Mucosa of descending colon (tissue), 3 donors: ENCODE data around the gene AMOTL2. TPM values are rescaled to one million over a fixed set of nuclear protein-coding genes. Genes with fewer than 3 reads are reported as not detected.

Source experiments
- ATAC-seq: fragments of 200-7000 bp; cut with Tn5 transposase; one replicate; pipeline ENCODE4 v1.9.1; 2020; ENCODE audit warnings: mild to moderate bottlenecking, moderate library complexity
- DNase-seq, 3 donors: peaks; one replicate each; pipeline ENCODE4 v3.0.0-alpha.2; 2020
- H3K36me3 ChIP-seq: fragments of 200-600 bp; one replicate; pipeline ENCODE4 v1.8.0; 2021; ENCODE audit warnings: low read depth, mild to moderate bottlenecking
- H3K4me1 ChIP-seq: fragments of 200-600 bp; one replicate; pipeline ENCODE4 v1.8.0; 2021; ENCODE audit warnings: low read depth, mild to moderate bottlenecking
- H3K4me3 ChIP-seq: fragments of 200-600 bp; one replicate; pipeline ENCODE4 v1.8.0; 2021; ENCODE audit warnings: mild to moderate bottlenecking
- H3K9me3 ChIP-seq: fragments of 200-600 bp; one replicate; pipeline ENCODE4 v1.8.0; 2021; ENCODE audit warnings: mild to moderate bottlenecking
- CTCF ChIP-seq: fragments of 200-600 bp; IDR thresholded peaks from one replicate; pipeline ENCODE4 v1.8.0; 2022; ENCODE audit warnings: antibody characterized with exemption, mild to moderate bottlenecking
- intact Hi-C, 2 donors: fragments of 100-400 bp; cut with DNase I in 1 of 2; cut with micrococcal nuclease in 1 of 2; formaldehyde crosslinking; loops; one replicate each; pipeline versions ENCODE4 v1.11.0 to v1.11.1; 2022; cut with DNase I, micrococcal nuclease
- total RNA-seq, 3 donors: library from RNA; stranded (reverse); fragmentation: NEBNext Ultra II Directional in 2 of 3; extraction: Animal tissue kit (Norgen Biotek cat#: 25700) in 2 of 3; gene quantifications; one replicate each; pipeline versions ENCODE4 v1.2.1 to v1.2.4, GENCODE V29; 2021 to 2023
- donor health status: DM: no; HTN: no; CAD: no; lungs with moderate emphysema.
- donor health status: DM: no; HTN: no; CAD: no.
- donor health status: DM: no; HTN: yes; CAD: no.

AMOTL2 gene
- total RNA-seq, 3 donors from 2014 or later, result 17.9 to 35.1 (median 21.2) TPM

- DNase-seq (no peak), ATAC-seq (no peak)
- peaks cover 6% of the 10 kb centered on the region for H3K4me1 ChIP-seq
- H3K9me3 ChIP-seq, result no peaks in the 10 kb centered on the region
- H3K4me3 ChIP-seq, result no peak overlapping the region
- intact Hi-C loops, result no loop called here
- no peak for TF ChIP-seq CTCF
- no peaks in the 10 kb centered on the region for H3K36me3 ChIP-seq
Observed at GRCh38 chr3:134338516-134339261, 35.6 kb downstream of the AMOTL2 start.

- H3K36me3 ChIP-seq, result no peaks in the 10 kb centered on the region
- intact Hi-C loops, result no loop called here
- H3K4me1 ChIP-seq, result peaks cover 6% of the 10 kb centered on the region
- no peak overlapping the region for H3K4me3 ChIP-seq
- ATAC-seq, result no peak
- TF ChIP-seq CTCF, result no peak
- DNase-seq, result no peak
- no peaks in the 10 kb centered on the region for H3K9me3 ChIP-seq
Observed at GRCh38 chr3:134338201-134338512, 36.1 kb downstream of the AMOTL2 start.

- no peak for DNase-seq
- intact Hi-C loops, result no loop called here
- no peak for TF ChIP-seq CTCF
- H3K9me3 ChIP-seq, result no peaks in the 10 kb centered on the region
- H3K36me3 ChIP-seq, result no peaks in the 10 kb centered on the region
- ATAC-seq, result no peak
- H3K4me1 ChIP-seq, result peaks cover 6% of the 10 kb centered on the region
- no peak overlapping the region for H3K4me3 ChIP-seq
Observed at GRCh38 chr3:134337511-134338200, 36.6 kb downstream of the AMOTL2 start.

GRCh38 chr3:134337071-134337482 is 37.2 kb downstream of the AMOTL2 start:
- Histone ChIP-seq H3K9me3 (no peaks in the 10 kb centered on the region), H3K4me1 (peaks cover 6% of the 10 kb centered on the region), H3K36me3 (no peaks in the 10 kb centered on the region), H3K4me3 (no peak overlapping the region)
- DNase-seq (no peak), ATAC-seq (no peak)
- no peak for TF ChIP-seq CTCF
- intact Hi-C loops, result no loop called here

GRCh38 chr3:134336587-134336986 is 37.7 kb downstream of the AMOTL2 start:
- DNase-seq, result no peak
- intact Hi-C loops, result no loop called here
- peaks cover 6% of the 10 kb centered on the region for H3K4me1 ChIP-seq
- no peaks in the 10 kb centered on the region for H3K36me3 ChIP-seq
- ATAC-seq, result no peak
- TF ChIP-seq CTCF, result no peak
- H3K4me3 ChIP-seq, result no peak overlapping the region
- no peaks in the 10 kb centered on the region for H3K9me3 ChIP-seq
